ENCODE results near the gene MRPS34. TPM values are rescaled to one million over a fixed set of nuclear protein-coding genes. Genes with fewer than 3 reads are reported as not detected.

The MRPS34 gene
- total and polyA plus RNA-seq, 9 of the 15 experiments (the other 6 are each of a cell fraction or from before 2014, with no cell fraction given), result 5.2 to 334 (median 92.8) TPM

- TF ChIP-seq SAP30 (IDR thresholded peaks at IDR 0.05; ENCODE audit: borderline replicate concordance, insufficient read depth, low read depth, low read length, poor library complexity, severe bottlenecking) (peak; percentile 51), TEAD1 (CRISPR knock-in tag; IDR thresholded peaks at IDR 0.05) (peak in 1 of 2 experiments; percentile 7; a peak in 1 of 4 replicates), NONO (IDR thresholded peaks at IDR 0.05; ENCODE audit: low read depth in 2 of 2, low read length in 1 of 2) (peak in 1 of 2 experiments; percentile 39; a peak in 2 of 4 replicates), ZNF133 (CRISPR knock-in tag; IDR thresholded peaks at IDR 0.05) (no peak), VEZF1 (CRISPR knock-in tag; IDR thresholded peaks at IDR 0.05) (peak; percentile 99), FIP1L1 (IDR thresholded peaks at IDR 0.05; ENCODE audit: low read depth, low read length, poor library complexity, severe bottlenecking) (no peak), ZNF12 (CRISPR knock-in tag; IDR thresholded peaks at IDR 0.05) (no peak), ZNF280A (IDR thresholded peaks at IDR 0.05; ENCODE audit: low read depth, partially characterized antibody) (no peak), HES1 (IDR thresholded peaks at IDR 0.05; ENCODE audit: low read depth) (no peak), POU5F1 (IDR thresholded peaks at IDR 0.05; ENCODE audit: borderline replicate concordance, low read depth, low read length, partially characterized antibody) (no peak), ZNF740 (CRISPR knock-in tag; IDR thresholded peaks at IDR 0.05) (peak; percentile 56; the same call in 1 of the 2 replicates), ZNF740 (tag; IDR thresholded peaks at IDR 0.05) (peak in 1 of 2 experiments; percentile 95; a peak in 2 of 4 replicates), KHSRP (IDR thresholded peaks at IDR 0.05) (no peak), KLF13 (tag; IDR thresholded peaks at IDR 0.05; ENCODE audit: borderline replicate concordance, low read depth) (no peak), PCBP1 (IDR thresholded peaks at IDR 0.05; ENCODE audit: low read depth, low read length, poor library complexity, severe bottlenecking) (peak; percentile 30), ZSCAN29 (IDR thresholded peaks at IDR 0.05) (no peak), RBM15 (IDR thresholded peaks at IDR 0.05; ENCODE audit: insufficient read depth, low read length) (no peak), LCOR (CRISPR knock-in tag; IDR thresholded peaks at IDR 0.05) (no peak), ZBTB33 (CRISPR knock-in tag; IDR thresholded peaks at IDR 0.05) (no peak)
Observed at GRCh38 chr16:1771188-1771863, 1.6 kb downstream of the MRPS34 start, which contains the start of gene NME3 (continued).
